ENCODE measurements around the gene LRRK1.

The LRRK1 gene

DNA sequence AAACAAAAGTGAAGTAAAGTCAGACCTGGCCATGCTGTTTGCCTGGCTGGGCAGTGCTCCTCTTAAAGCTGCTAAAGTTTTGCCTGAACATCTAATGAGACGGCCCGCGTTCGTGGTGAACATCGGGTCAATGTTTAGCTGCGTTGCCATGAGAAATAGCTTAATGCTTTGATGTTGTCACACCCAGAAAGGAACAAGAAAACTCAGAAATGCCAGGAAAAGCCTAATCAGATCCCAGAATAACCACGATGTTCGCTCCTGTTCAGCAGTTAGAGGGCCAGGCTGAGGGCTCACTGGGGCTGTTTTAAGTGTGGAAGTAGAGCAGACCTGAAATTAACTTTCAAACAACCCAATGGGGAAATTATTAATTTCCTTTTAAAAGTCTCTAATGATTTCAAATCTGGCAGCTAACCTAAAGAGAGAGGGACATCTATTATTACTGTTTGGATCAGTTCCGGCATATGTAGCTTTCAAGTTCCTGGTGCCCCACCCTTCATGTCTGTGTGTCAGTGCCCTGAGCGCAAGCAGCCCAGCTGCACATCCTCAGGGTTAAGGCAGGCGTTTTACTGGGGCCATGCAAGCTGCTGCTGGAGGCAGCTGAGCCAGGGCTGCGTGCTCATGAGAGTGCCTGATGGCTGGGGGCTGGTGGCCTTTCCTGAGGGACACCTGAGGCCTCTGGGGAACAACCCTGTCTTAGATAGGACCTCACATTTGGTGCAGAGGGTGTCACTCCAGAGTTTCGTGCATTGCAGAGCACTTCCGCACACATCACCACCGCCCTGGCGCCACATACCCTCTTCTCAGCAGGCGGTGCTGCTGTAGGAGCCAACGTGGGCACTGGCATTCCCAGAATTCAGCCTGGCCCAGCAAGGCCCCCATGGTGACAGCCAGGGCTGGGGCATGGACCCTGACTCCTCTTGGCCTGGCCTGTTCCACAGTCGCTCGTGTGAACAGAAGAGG is 76.6 kb downstream of the LRRK1 start:
- TF ChIP-seq, protein P1, sequence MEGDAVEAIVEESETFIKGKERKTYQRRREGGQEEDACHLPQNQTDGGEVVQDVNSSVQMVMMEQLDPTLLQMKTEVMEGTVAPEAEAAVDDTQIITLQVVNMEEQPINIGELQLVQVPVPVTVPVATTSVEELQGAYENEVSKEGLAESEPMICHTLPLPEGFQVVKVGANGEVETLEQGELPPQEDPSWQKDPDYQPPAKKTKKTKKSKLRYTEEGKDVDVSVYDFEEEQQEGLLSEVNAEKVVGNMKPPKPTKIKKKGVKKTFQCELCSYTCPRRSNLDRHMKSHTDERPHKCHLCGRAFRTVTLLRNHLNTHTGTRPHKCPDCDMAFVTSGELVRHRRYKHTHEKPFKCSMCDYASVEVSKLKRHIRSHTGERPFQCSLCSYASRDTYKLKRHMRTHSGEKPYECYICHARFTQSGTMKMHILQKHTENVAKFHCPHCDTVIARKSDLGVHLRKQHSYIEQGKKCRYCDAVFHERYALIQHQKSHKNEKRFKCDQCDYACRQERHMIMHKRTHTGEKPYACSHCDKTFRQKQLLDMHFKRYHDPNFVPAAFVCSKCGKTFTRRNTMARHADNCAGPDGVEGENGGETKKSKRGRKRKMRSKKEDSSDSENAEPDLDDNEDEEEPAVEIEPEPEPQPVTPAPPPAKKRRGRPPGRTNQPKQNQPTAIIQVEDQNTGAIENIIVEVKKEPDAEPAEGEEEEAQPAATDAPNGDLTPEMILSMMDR (conservative IDR thresholded peaks at IDR 0.05) = no peak
- no peak for TF ChIP-seq ZFX (IDR thresholded peaks at IDR 0.05)

DNA sequence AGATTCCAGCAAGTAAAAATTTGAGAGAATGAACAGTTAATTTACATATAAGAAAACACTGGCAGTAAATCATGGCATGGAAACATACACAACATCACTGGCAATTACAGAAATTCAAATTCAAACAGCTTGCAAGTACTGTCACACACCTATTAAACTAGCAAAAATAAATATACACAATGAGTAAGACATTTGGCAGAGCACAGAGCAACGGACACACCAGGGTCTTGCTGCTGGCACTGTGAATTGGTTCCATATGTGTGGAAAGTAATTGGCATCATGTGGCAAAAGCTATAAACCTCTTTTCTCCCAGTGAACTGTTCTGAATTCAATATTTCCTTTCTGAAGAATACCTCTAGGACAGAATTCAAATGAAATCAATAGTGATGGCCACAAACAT is 78.3 kb downstream of the LRRK1 start:
- no peak for TF ChIP-seq ZFX (IDR thresholded peaks at IDR 0.05)
- TF ChIP-seq, protein P1 (conservative IDR thresholded peaks at IDR 0.05) = no peak
- peak overlapping the region; percentile 37 for H3K27ac ChIP-seq

More for the DNA sequence above, 76.6 kb downstream of the LRRK1 start:
- H3K27ac ChIP-seq = 0 out of 2 replicates have a peak overlapping the region, but pooled peaks have one; percentile 2

DNA sequence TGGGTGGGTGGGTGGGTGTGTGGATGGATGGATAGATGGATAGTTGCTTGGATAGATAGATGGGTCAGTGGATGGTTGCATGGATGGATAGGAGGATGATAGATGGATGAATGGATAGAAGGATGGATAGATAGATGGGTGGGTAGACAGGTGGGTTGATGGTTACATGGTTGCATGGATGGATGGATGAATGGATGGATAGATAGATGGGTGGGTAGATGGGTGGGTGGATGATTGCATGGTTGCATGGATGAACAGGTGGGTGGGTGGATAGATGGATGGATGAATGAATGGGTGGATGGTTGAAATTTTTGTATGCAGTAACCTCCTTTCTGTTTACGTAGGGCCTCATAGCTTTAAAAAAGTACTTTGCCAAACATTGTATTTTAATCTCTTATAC is 79.5 kb downstream of the LRRK1 start:
- TF ChIP-seq ZFX (IDR thresholded peaks at IDR 0.05) = no peak
- TF ChIP-seq, protein P1 (conservative IDR thresholded peaks at IDR 0.05) = no peak
- H3K27ac ChIP-seq = no peak overlapping the region

DNA sequence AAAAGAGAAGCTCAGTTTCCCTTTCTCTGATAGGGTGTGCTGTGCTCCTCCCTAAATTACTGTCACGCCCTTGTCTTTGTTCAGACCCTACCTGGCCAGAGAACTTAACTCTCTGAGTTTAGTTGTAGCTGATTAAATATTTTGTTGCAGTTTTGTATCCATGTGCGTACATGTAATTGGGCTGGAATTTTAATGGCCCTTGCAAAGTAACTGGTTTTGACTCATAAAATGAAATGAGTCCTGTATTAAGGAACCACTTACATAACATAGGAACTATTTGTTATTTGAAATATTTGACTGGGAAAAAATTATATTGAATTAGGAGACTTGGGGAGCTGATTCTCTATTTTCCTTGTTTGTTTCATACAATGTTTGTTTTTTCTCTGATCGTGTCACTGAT is 80.2 kb downstream of the LRRK1 start:
- no peak overlapping the region for H3K27ac ChIP-seq

DNA sequence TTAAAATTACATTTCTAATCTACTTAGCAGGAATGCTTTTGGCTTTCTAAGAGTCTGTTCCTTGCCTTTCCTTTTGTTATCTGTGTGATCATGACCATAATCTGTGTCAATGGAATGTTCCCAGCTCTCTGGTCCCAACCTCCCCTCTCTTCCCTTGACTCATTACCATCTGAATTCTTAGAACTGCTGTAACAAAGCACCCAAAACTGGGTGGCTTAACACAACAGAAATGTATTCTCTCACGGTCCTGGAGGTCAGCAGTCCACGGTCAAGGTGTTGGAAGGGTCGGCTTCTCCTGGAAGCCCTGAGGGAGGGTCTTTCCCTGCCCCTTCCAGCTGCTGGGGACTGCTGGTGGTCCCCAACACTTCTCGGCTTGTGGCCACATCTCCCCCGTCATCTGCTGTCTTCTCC is 81.1 kb downstream of the LRRK1 start:
- TF ChIP-seq, protein P1 (conservative IDR thresholded peaks at IDR 0.05) = no peak
- no peak for TF ChIP-seq ZFX (IDR thresholded peaks at IDR 0.05)
- H3K27ac ChIP-seq = peak overlapping the region; percentile 20; the same call in 1 of the 2 replicates

More for the DNA sequence above, 80.2 kb downstream of the LRRK1 start:
- TF ChIP-seq ZFX (IDR thresholded peaks at IDR 0.05) = no peak
- TF ChIP-seq, protein P1 (conservative IDR thresholded peaks at IDR 0.05) = no peak

DNA sequence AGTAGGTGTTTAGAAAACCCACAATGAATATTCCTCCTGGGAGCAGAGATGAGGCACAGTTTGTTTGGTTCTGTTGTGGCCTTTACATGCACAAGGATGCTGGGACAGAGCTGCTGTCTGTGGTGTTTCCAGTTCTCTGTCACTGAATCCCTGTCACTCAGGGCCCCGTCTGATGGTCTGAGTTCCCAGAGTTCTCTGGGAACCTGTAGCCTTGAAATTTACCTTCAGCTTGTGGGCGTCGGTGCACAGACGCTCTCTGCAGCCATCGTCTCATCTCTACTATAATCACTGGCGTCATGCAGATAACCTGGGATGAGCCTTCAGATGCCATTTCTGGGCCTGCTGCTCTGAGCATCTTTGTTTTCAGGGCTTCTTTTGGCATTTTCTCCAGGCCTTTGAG is 81.9 kb downstream of the LRRK1 start:
- H3K27ac ChIP-seq = no peak overlapping the region
- TF ChIP-seq, protein P1 (conservative IDR thresholded peaks at IDR 0.05) = no peak
- no peak for TF ChIP-seq ZFX (IDR thresholded peaks at IDR 0.05)

DNA sequence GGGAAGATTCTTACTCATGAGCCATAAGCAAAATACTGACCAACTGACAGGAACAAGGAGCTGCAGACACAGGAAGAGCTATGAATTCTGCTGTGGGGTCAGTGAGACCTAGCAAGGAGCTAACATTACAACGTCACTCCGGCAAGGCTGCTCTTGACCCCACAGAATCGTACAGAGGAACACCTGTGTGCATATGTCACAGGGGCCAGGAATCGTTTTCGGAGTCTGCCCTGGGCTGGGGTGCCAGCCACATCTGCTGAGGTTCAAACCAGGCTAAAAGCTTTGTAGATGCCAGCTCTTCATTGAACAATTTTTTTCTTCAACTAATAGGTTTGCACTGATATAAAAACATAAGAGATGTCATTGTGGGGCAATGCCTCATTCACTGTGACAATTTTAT is 82.6 kb downstream of the LRRK1 start:
- H3K27ac ChIP-seq = no peak overlapping the region
- TF ChIP-seq, protein P1 (conservative IDR thresholded peaks at IDR 0.05) = no peak
- TF ChIP-seq ZFX (IDR thresholded peaks at IDR 0.05) = no peak

All from C4-2B (cell line).